Stimulated activated CD4-positive, alpha-beta T cell treated with anti-CD3 and anti-CD28 coated beads, Interleukin-12 subunit alpha, Interleukin-12 subunit beta, amount 100 ng/mL, for 24 hours (primary cell): ENCODE results near the gene CROCC2.

Source experiments
- DNase-seq, 2 experiments: peaks; one replicate each; pipeline ENCODE4 v3.0.0-alpha.2; 2020; ENCODE audit warnings: low read depth in 2 of 2

Gene CROCC2

DNA sequence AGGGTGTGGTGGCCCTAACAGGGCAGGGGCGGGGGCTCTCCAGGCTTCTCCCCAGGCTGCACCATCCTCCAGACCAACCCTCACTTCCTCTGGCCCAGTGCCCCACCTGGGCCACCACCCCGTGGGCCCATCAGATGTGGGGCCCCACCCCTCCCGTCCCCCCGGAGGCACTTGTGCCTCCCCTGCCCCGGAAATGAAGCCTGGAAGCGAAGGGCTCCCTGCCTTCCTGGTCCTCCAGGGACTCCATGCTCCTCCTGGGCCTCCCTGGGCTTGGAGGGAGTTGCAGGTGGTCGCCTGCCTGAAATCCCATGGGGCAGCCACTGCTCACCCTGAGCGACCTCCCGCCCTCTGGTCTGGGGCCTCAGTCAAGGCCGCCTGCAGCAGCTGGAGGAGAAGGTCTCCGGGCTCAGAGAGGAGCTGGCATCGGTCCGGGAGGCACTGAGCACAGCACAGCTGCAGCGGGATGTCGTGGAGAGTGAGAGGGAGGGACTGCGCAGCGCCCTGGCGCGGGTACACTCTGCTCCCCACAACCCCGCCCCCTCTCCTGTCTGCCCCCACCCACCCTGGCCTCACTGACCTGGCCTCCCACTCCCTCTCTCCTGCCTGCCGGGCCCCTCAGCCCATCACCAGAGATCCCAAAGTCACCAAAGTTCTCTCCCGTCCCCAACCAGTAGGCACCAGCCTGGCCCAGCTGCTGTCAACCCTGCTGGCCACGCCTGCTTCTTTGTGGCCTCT is 28.0 kb downstream of the CROCC2 start:
- no peak for DNase-seq

DNA sequence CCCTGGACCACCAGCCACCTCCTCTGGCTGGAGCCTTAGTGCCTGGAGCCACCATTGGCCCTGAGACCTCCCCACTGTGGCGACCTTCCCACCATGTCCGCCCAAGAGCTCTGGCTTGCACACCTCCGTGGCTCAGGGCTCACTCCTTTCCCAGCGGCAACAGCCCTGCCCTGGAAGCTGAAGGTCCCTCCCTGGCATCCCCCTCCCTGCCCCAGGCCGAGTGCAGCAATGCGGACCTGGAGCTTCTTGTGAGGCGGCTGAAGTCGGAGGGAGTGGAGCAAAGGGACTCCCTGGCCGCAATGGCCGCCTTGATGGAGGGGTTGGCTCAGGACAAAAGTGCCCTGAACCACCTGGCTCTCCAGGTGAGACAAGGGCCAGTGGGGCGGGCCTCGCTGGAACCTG is 28.6 kb downstream of the CROCC2 start:
- DNase-seq, result no peak

DNA sequence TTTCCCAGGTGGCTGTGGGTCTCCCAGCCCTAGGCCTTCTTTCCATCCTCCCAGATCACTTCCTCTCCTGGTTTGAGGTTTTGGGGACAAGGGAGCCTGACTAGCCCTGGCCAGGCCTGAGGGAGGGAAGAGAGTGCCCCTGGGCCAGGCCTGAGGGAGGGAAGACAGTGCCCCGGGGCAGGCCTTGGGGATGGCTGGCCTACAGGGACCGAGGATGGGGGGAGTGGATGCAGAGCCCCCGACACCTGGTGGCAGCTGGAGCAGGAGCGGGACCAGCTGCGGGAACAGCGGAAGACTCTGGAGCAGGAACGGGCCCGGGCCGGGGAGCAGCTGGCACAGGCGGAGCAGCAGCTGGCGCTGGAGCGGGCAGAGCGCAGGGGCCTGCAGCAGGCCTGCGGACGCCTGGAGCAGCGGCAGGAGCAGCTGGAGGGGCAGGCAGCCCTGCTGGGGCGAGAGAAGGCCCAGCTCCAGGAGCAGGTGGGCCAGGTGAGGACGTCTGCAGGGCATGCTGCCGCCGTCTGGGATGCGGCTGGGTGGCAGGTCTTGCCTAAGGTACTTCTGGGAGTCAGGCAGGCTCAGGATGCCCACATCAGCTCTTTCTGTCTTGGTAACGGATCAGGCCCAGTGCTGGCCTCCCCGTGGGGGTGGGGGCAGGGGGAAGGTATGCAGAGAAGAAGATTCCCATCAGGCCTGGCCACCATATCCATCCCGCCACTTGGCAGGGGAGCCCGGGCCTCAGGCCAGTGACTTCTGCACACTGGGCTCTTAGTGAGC is 29.2 kb downstream of the CROCC2 start:
- no peak for DNase-seq

DNA sequence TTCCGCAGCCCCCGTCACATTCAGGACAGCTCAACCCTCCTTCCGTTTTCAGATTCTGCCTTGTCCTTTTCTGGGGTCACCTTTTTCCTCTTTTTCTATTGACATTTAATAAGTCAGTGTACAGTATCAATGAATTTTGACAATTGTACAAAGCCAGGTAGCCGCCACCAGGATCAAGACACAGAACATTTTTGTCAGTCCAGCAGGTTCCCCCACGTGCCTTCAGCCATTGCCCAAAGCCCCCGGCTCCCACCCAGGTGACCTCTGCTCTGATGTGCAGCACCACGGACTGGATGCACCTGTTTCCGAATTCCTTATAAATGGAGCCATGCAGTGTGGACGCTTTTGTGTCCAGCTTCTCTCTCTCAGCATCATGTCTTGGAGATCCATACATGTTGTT is 30.0 kb downstream of the CROCC2 start:
- no peak for DNase-seq

DNA sequence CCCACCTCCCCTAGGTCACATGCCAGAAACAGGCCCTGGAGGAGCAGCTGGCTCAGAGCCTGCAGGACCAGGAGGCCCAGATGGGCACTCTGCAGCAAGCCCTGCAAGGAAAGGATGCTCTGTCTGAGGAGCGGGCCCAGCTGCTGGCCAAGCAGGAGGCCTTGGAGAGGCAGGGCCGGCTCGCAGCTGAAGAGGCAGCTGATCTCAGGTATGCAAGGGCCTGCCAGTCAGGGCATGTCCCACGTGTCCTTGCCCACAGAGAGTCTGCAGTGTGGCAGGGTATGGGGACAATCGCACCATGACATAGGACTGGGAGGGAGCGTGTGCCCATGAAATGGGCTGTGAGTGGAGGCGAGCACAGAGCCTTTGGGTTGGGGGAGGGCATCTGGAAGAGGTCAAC is 39.9 kb downstream of the CROCC2 start:
- no peak for DNase-seq

DNA sequence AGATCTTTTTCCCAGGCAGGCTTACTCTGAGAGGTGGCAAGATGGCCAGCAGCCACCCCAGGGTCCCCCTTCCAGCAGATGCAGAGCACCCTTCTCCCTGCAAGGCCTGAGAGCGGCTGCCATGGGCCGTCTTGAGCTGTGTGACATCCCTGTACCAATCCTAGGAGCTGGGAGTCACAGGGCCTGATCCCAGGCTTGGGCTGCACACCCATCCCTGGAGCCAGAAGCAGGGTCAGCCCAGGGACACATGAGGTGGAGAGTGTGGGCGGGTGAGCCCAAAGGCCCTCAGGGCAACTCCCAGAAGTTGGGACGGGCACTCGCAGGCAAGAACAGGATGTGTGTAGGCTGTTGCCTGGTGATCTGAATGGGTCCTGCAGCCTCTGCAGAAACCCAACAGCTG is 40.5 kb downstream of the CROCC2 start:
- no peak for DNase-seq

DNA sequence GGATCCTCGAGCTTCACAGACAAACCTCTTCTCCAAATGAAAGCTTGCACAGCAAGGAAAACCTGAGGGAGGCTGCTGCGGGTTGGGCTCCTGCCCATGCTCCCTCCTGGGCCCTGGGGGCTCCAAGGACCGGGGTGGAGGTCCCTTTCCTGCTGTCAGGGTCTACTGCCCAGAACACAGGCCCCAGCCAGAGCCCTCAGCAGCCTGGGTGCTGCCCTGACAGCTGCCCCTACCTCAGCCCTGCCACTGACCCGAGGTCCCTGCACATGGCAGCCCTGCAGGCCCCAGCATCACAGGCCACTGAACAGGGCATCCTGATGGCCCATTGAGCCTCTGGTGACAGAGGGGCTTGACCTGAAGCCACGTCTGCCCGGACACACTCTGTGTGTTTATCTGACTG is 41.0 kb downstream of the CROCC2 start:
- no peak for DNase-seq

DNA sequence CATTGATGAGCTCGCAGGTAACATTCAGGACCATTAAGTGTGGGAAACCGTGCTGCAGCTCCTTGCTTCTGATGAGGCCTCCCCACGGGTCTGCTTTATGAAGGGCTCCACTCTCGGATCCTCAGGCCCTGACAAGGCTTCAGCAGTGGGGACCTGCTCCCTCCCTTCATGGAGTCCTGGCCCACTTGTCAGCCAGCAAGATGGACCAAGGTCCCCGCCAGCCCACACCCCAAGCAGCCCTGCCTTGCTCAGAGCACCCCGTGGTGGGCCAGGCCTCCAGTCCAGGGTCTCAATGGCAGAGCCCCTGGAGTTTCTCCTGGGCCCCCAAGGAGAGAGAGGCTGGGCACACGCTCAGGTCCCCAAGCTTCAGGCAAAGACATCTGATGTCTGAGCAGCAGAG is 41.5 kb downstream of the CROCC2 start:
- DNase-seq, result no peak

DNA sequence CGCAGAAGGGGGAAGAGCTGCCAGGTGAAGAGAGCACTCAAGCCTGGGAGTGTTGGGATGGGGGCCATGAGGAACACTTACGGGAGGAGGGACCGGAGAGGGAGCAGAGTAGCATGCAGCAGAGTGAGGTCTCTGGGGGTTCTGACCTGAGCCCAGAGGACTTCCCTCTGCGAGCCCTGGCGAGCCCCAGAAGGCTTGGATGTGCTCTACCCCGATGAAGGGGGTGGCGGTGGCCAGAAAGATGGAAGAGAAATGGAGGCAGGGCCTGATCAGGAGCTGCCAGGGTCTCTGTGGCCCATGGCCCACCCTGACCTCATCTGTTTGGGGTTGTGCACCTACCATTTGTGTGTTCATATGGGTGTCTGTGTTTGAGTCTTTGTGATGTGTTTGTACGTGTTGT is 42.0 kb downstream of the CROCC2 start:
- no peak for DNase-seq

DNA sequence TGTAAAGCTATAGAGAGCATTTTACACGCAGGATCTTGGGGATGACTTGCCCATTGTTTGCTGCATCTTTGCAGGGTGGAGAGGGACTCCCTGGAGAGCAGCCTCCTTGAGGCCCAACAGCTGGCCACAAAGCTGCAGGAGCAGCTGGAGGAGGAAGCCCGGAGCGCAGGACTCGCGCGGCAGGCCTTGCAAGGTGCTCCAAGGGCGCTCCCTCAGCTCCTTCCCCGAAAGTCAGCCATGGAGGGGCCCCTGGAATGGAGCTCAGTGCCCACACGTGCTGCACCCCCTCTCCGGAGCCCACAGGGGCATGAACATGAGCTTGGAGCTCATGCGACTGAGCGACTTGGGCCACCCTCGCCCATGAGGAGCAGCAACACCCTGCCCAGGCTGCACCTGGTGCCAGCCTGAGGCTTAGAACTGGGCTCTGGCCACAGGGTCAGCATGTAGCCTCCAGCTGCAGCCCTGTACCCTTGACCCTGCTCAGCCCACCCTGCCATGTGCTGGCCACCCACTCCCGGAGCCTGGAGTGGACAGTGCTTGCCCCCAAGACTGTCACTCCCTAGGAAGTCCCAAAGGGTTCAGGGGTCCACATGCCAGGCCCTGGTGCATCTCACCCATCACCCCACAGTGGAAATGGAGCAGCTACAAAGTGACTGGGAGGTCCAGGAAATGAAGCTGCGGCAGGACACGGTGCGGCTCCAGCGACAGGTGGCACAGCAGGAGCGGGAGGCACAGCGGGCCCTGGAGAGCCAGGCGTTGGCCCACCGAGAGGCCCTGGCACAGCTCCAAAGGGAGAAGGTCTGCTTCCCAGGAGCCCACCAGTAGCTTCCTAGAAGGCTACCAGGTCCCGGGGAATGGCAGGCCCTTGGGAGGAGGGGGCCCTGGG is 43.0 kb downstream of the CROCC2 start:
- DNase-seq, result no peak

DNA sequence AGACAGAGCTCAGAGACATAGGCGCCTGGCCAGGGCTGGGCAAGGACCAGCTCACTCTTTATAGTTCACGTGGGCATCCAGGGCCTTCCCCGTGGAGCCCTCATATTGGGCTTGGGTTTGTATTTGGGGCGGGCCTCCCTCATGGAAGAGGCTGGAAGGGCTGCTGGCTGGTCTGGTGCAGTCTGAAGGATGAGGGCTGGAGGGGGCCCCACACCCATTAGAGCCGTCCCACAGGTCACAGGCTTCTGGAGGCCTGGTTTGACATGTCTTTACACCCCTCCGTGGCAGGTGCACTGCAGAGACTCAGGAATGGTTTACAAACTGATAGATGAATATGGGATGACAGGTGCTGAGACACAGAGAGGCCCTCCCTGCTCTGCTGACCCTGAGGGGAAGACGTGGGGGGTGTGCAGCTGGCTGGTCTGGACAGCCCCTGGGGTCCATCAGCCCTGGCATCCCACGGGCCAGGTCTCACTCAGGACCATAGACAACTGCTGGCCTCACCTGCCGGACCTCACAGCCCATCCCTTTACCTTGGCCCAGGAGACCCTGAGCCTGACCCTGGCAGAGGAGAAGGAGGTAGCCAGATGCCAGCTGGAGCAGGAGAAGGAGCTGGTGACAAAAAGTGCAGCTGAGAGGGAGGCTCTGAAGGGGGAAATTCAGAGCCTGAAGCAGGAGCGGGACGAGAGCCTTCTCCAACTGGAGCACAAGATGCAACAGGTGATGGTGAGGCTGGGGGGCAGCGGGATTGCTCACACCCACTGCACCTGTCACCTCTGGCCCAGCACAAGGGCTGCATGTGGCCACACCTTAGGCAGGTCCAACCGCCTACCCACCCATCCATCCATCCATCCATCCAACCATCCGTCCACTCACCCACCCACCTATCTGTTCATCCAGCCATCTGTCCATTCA is 43.9 kb downstream of the CROCC2 start:
- no peak for DNase-seq

DNA sequence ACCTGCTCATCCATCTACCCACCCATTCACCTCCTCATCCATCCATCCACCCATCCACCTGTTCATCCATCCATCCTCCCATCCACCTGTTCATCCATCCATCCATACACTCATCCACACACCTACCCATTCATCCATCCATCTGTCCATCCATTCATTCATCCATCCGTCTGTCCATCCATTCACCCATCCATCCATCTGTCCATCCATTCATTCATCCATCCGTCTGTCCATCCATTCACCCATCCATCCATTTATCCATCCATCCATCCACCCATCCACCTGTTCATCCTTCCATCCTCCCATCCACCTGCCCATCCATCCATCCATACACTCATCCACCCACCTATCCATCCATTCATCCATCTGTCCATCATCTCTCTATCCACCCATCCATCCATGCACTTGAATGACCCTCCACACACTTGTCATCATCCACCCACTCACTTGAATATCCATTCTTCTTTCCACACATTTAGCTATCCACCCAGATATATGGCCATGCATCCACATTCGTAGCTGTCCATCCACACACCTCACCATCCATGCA is 45.0 kb downstream of the CROCC2 start:
- no peak for DNase-seq

DNA sequence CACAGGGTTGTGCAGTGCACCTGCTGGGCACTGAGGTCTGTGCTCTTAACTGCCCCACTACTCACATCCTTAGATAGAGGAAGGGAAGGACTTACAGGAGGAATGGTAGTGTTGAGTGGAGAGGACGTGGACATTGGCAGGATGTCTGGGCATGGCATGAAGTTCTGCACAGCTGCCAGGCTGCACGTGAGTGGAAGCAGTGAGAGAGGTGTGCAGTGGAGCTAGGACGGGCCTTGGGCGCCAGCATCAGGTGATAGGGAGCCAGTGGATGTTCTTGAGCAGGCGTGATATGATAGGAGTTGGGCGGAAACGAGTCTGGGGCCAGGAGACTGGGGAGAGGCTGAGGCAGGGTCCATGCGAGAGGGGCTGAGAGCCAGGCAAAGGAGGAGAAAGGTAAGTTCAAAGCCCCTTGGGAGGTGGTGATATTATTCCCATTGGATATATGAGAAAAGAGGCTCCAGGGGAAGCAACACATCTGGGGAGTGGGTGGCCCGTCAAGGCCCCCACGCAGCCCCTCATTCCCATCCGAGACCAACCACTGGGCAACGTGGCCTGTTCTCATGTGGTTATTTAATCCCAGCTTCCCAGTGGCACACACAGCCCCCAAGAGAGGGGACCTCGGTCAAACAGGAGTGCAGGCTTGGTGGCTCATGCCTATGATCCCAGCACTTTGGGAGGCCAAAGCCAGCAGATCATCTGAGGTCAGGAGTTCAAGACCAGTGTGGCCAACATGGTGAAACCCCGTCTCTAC is 46.5 kb downstream of the CROCC2 start:
- no peak for DNase-seq

DNA sequence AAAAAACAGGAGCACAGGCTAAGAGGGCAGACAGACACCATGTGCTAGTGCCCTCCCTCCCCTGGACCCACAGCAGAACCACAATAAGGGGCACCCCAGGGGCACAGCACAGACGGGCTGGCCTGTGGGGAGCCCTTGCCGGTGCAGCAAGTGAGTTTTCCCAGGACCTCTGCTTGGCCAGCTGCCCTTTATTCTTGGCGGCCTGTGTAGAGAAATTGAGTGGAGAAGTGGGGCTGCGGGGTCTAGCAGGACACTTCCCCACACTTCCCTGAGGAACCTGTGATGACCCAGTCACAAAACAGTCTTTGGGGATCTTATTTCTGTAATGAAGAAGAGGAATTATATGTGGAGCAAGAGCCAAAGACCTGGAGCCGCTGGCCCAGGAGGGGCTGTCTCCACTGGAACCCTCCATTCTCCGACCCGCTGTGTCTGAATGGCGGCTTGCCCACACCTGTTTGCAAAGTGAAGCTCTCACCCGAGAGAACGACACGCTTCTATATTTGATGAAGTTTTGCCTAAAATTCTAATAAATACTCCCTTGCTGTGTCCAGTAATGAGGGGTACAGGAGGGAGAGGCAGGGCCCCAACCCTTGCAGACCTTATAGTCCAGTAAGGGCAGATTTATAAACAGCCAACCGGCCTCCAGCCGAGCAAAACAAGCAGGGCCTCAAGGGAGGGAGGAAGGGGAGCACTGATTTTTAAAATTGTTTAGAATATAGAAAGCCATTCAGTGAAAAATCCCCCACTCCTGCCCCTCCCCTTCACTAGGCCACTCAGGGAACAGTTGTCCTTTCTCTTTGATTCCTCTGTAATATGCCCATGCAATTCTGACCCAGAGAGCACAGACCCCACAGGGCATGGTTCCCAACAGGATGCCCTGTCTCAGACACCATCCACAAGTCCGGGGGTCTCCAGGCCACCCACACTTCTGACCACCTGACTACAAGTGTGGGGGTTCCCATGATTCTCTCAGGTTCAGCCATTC is 47.6 kb downstream of the CROCC2 start:
- no peak for DNase-seq

DNA sequence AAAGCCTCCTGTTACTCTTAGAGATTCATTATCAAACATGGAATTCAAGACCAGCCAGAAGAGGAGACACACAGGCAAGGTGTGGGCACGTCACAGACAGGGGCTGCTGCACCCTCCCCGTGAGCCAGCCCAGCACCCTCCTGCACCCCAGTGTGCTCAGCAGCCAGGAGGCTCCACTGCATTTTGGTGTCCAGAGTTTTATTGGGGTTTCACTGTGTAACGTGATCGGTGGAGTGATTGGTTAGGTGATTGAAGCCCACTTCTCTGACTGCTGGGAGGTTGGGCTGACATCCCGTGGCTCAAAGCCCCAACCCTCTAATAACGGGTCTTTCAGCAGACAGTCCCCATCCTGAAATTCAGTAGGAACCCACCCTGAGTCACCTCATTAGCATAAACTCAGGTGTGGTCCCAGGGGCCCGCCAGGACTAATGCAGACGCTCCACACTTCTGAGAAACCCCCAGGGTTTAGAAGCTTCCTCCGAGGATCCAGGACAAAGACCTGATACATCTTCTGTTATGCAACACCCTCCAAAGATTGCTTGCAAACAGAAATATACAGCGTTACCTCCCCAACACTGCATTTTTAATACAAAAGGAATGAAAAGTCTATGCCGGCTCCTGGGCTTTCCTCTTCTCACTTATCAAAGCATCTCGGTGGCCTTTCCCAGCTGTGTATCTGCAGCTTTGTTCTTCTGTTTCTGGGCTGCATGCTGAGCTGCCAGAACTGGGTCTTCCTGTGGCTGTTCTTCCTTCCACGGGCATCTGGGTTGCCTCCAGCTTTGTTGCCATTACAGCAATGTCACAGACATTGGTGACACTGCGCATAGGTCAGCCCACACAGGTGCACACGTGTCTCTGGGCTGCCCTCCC is 48.5 kb downstream of the CROCC2 start:
- DNase-seq, result no peak

DNA sequence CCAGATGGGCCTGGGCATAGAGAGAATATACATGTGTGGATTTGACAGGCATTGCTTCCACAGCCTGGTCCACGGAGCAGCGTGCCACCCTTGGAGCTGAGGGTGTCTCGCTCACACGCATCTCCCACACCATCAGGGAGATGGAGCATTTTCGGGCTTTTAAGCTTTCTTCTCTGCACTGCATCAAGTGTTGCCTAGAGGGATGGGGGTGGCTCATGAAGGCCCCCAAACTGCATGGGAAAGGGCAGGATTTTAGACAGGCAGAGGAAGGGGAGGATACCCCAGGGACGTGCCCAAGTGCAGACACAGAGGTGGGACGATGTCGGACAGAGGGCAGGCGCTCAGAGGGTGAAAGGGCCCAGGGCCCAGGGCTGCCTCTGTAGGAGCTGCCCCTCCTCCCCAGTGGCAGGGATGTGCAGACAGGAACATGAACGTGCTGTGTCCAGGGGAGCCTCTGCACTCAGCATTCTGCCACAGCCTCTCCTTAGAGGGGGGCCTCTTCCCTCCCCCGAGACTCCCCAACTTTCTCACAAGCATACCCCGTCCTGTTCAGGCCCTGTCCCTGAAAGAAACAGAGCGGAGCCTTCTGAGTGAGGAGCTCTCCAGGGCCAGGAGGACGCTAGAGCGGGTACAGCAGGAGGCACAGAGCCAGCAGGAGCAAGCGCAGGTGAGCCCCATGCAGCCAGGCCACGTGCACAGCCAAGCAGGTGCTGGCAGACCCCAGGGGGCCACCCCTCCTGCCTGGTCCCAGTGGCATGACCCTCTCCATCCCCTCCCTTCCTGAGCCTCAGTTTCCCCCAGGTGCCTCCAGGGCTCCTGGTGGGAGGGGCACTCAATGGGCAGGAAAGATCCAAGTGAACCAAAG is 49.4 kb downstream of the CROCC2 start:
- no peak for DNase-seq
